Posterior cingulate gyrus (tissue), 11 donors: ENCODE measurements around the gene IL16.

Experiments used
- DNase-seq, 10 donors: peaks; one replicate each; pipeline versions ENCODE4 v3.0.0 to v3.0.0-alpha.2; 2020 to 2021; ENCODE audit warnings: mixed read lengths in 3 of 10
- intact Hi-C: fragments of 100-400 bp; cut with DNase I; formaldehyde crosslinking; loops from one replicate; pipeline ENCODE4 v1.15.1; 2023

IL16 gene

GRCh38 chr15:81351651-81352050, 155.0 kb downstream of the IL16 start:
- no peak for DNase-seq
- intact Hi-C loops, result no loop called here

GRCh38 chr15:81356252-81356651, 159.6 kb downstream of the IL16 start:
- DNase-seq, result no peak
- intact Hi-C loops, result no loop called here

- intact Hi-C loops, result no loop called here
- no peak for DNase-seq
These were observed 160.6 kb downstream of the IL16 start for GRCh38 chr15:81357180-81357686.

DNA sequence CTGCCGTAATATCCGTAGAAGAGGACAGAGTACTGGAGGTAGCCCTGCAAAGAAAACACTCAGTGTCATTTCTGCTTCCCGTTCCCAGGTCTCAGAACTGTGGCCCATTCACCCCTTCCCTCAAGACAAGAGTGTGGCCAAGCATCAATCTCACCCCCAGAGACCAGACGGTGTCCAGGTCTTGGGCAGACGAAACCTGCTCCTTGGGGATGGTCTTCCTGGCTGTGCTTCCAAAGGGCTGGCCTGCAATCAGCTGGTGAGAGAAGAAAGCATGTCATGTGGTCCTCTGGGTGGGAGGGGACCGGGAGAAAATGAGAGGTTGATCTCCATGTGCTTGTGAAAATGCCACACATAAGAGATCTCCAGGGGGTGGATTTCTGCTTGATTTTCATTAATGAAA, 161.6 kb downstream of the IL16 start:
- no peak for DNase-seq
- intact Hi-C loops, result no loop called here

GRCh38 chr15:81360491-81360890, 163.8 kb downstream of the IL16 start:
- intact Hi-C loops, result no loop called here
- no peak for DNase-seq

- intact Hi-C loops, result no loop called here
- DNase-seq, result no peak
These were observed 165.2 kb downstream of the IL16 start for GRCh38 chr15:81361891-81362290.

DNA sequence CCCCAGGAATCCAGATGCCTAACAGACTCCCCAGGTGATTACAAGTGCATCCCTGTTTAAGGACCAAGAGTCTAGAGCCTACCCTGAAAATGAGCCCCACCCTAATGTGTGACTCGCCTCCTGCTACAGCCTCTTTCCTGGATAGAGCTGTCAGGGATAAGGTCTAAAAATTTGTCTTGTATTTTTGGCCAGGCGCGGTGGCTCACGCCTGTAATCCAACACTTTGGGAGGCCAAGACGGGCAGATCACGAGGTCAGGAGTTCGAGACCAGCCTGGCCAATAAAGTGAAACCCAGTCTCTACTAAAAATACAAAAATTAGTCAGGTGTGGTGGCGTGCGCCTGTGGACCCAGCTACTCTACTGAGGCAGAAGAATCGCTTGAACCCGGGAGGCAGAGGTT, 166.1 kb downstream of the IL16 start:
- no peak for DNase-seq

GRCh38 chr15:81363276-81363675, 166.6 kb downstream of the IL16 start:
- intact Hi-C loops, result no loop called here
- DNase-seq, result no peak

More for the DNA sequence above, 166.1 kb downstream of the IL16 start:
- intact Hi-C loops, result no loop called here
